LNCAP (cell line): Measurements from ENCODE around the gene FBXL16.

ENCODE experiments used
- CTCF ChIP-seq: fragments of 450-650 bp; IDR thresholded peaks from 2 replicates; pipeline ENCODE4 v1.5.1; 2017; ENCODE audit warnings: mild to moderate bottlenecking

The FBXL16 gene

DNA sequence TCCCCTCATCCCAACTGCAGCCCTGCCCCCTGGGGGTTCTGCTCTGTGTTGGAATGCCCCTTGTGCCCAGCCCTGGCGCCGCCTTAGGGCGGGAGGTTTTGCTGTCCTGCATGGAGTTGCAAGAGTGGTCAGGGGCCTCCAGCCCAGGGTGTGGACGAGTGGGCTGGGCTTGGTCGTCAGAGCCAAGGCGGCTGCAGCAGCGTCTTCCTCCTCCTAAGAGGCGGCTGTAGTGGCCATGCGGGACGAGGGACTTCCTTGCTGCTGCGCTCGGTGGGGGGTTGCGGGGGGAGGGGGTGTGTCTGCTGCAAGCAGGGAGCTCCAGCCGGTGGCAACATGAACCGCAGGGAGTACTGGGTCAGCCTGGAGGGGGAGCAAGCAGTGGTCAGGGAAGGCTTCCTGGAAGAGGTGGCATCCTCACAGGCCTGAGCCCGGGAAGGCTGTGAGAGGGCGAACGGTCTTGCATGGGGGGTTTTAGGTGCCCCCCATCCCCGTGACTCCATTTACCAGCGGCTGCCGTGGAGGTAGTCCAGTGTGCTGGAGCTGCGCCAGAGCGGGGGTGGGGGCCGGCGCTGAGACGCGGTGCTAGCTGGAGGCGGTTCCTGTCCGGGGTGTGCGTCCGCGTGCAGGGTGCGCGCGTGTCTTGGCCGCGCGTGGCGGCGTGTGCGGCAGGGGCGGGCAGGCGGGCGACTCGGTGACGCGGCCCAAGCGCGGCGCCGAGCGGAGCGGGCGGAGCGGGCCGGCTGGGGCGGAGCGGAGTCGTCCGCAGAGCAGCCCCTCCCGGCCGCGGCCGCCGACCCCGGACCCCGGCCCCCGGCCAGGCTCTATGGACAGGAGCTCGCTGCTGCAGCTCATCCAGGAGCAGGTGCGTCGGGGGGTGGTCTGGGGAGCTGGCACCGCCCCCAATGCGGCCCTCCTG lies 30.4 kb downstream of the FBXL16 start, which contains the start of gene RHBDL1:
RHBDL1 (plus strand) TSS at position 704 of the 916 bp plus-strand sequence; CDS start at position 824, 120 bp downstream.
- TF ChIP-seq CTCF = no peak

DNA sequence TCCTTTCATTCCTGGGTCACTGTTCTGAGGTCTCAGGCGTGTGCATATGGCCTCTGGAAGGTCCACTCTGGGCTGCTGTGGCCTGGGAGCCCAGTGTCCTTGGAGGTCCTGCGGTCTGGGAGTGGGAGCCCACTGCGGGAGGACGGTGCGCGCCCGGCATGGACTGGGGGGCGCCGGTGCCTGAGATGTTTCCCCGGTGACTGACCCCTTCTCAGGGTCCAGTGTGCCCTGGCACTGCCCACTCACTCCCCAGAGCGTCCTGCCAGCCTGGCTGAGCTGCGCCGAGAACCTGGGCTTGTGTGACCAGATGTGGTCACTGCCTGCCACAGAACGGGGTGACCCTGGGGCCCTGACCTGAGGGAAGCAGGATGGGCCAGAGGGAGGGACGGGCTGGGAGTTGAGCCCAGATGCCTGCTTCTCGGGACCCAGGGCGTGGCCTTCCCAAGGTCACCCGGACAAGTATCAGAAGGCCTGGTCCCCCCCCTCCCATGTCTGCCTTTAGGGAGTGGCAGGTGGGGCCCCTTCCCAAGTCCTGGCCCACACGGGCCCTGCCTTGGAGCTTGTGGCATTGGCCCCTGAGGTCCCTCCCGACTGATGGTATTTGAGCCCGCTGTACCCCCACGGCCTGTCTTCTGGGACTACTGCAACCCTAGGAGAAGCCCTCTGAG lies 31.3 kb downstream of the FBXL16 start:
- TF ChIP-seq CTCF = no peak

- TF ChIP-seq CTCF = no peak
Measured at GRCh38 chr16:673399-673991, 32.1 kb downstream of the FBXL16 start.

DNA sequence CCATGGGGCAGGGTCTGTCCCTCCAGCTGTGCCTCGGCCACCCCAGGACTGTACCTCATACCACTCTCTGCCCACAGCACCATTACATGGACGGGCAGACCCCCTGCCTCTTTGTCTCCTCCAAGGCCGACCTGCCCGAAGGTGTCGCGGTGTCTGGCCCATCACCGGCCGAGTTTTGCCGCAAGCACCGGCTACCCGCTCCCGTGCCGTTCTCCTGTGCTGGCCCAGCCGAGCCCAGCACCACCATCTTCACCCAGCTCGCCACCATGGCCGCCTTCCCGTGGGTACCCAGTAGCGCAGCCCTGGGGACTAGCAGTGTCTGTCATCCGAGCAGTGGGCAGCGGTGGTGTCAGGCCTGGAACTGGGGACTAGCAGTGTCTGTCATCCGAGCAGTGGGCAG lies 32.8 kb downstream of the FBXL16 start:
- TF ChIP-seq CTCF = no peak

DNA sequence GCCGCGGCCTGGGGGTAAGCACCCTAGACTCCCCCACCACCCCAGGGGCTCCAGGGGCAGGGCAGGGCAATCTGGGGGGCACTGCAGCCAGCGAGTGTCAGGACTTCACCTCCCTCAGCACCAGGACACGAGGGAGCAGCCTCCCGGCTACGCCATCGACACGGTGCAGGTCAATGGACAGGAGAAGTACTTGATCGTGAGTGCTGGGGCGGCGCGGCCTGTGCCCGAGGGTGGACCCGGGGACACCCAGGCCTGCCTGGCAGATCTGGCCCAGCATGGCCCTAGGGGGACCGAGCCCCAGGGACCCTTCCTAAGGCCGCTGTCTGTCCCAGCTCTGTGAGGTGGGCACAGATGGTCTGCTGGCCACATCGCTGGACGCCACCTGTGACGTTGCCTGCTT lies 33.2 kb downstream of the FBXL16 start:
- no peak for TF ChIP-seq CTCF

GRCh38 chr16:671353-672131 lies 34.1 kb downstream of the FBXL16 start:
- no peak for TF ChIP-seq CTCF
